Sciatic nerve (tissue), 2 donors: ENCODE measurements around the gene NPAS3. TPM values are rescaled to one million over a fixed set of nuclear protein-coding genes. Genes with fewer than 3 reads are reported as not detected.

Source experiments
- ATAC-seq: fragments of 200-7000 bp; cut with Tn5 transposase; one replicate; pipeline ENCODE4 v1.9.1; 2020; ENCODE audit warnings: mild to moderate bottlenecking, moderate library complexity
- DNase-seq: peaks from one replicate; pipeline ENCODE4 v3.0.0-alpha.2; 2020; ENCODE audit warnings: low spot score
- intact Hi-C: fragments of 100-400 bp; cut with DNase I; formaldehyde crosslinking; loops from one replicate; pipeline ENCODE4 v1.14.2; 2022
- total RNA-seq: library from RNA; stranded (reverse); fragmentation: NEBNext Ultra II Directional; extraction: Animal tissue kit (Norgen Biotek cat#: 25700); gene quantifications from one replicate; pipeline ENCODE4 v1.2.1, GENCODE V29; 2021
- donor health status: DM: no; HTN: no; CAD: no.
- donor health status: DM: no; HTN: no; CAD: no.

The NPAS3 gene
- total RNA-seq, 1 donor from 2014 or later = 14.6 TPM

- DNase-seq (no peak), ATAC-seq (no peak)
- intact Hi-C loops = no loop called here
Observed at GRCh38 chr14:33567731-33568130, 629.1 kb downstream of the NPAS3 start.

- intact Hi-C loops = no loop called here
- DNase-seq = no peak
- ATAC-seq = no peak
Observed at GRCh38 chr14:33568935-33569579, 630.4 kb downstream of the NPAS3 start.

- DNase-seq = no peak
- intact Hi-C loops = no loop called here
- no peak for ATAC-seq
Observed at GRCh38 chr14:33569821-33570687, 631.4 kb downstream of the NPAS3 start.

GRCh38 chr14:33570694-33571310, 632.1 kb downstream of the NPAS3 start:
- intact Hi-C loops = no loop called here
- DNase-seq = no peak
- ATAC-seq = no peak

GRCh38 chr14:33573301-33573880, 634.7 kb downstream of the NPAS3 start:
- DNase-seq = no peak
- intact Hi-C loops = no loop called here
- ATAC-seq = no peak

GRCh38 chr14:33576014-33576413, 637.3 kb downstream of the NPAS3 start:
- ATAC-seq (no peak), DNase-seq (no peak)
- intact Hi-C loops = no loop called here

- intact Hi-C loops = no loop called here
- ATAC-seq = no peak
Observed at GRCh38 chr14:33578461-33579216, 640.0 kb downstream of the NPAS3 start.

GRCh38 chr14:33580231-33580749, 641.6 kb downstream of the NPAS3 start:
- ATAC-seq (no peak), DNase-seq (no peak)
- intact Hi-C loops = no loop called here

More at GRCh38 chr14:33578461-33579216, 640.0 kb downstream of the NPAS3 start:
- DNase-seq = no peak

GRCh38 chr14:33580841-33581240, 642.2 kb downstream of the NPAS3 start:
- no peak for DNase-seq
- ATAC-seq = no peak
- intact Hi-C loops = no loop called here

- no peak for DNase-seq
- intact Hi-C loops = no loop called here
- ATAC-seq = no peak
Observed at GRCh38 chr14:33584697-33585096, 646.0 kb downstream of the NPAS3 start.

- ATAC-seq = no peak
- intact Hi-C loops = no loop called here
- DNase-seq = no peak
Observed at GRCh38 chr14:33586806-33587205, 648.1 kb downstream of the NPAS3 start.

- intact Hi-C loops = no loop called here
Observed at GRCh38 chr14:33587791-33588190, 649.1 kb downstream of the NPAS3 start.

GRCh38 chr14:33588771-33589170, 650.1 kb downstream of the NPAS3 start:
- DNase-seq (no peak), ATAC-seq (no peak)
- intact Hi-C loops = no loop called here

More at GRCh38 chr14:33587791-33588190, 649.1 kb downstream of the NPAS3 start:
- DNase-seq (no peak), ATAC-seq (no peak)

GRCh38 chr14:33589334-33589733, 650.7 kb downstream of the NPAS3 start:
- DNase-seq (no peak), ATAC-seq (no peak)
- intact Hi-C loops = no loop called here

GRCh38 chr14:33590891-33591630, 652.4 kb downstream of the NPAS3 start:
- DNase-seq (no peak), ATAC-seq (no peak)
- intact Hi-C loops = no loop called here

- DNase-seq = no peak
- intact Hi-C loops = no loop called here
- no peak for ATAC-seq
Observed at GRCh38 chr14:33592297-33592696, 653.6 kb downstream of the NPAS3 start.

GRCh38 chr14:33596211-33597080, 657.8 kb downstream of the NPAS3 start:
- intact Hi-C loops = no loop called here
- DNase-seq = no peak
- ATAC-seq = no peak
